K562 (cell line): Measurements from ENCODE around the gene FLT1. TPM values are rescaled to one million over a fixed set of nuclear protein-coding genes. Genes with fewer than 3 reads are reported as not detected.

ENCODE experiments used
- ATAC-seq: fragments of 200-7000 bp; cut with Tn5 transposase; 3 replicates; pipeline ENCODE4 v1.9.1; 2020; ENCODE audit warnings: moderate library complexity
- BruUV-seq: library from RNA; stranded (reverse); fragments of 400-500 nt; replicated peaks from 2 replicates; lab custom pipeline; 2021; lab: Mats Ljungman, UMichigan
- CTCF ChIA-PET: fragments of 300-600 bp; formaldehyde crosslinking; extraction: SDS; loops from one replicate; lab custom pipeline; 2021; ENCODE audit warnings: low intra/inter-chr PET ratio; lab: Yijun Ruan, JAX
- POLR2A ChIA-PET: fragments of 300-600, 350-650 bp; sonication (Branson Sonifier 250); formaldehyde crosslinking; extraction: SDS; loops from one replicate; lab custom pipeline; 2021; ENCODE audit warnings: antibody characterized with exemption, inconsistent platforms; lab: Yijun Ruan, JAX
- DNase-seq, 4 experiments: peaks; one replicate each; pipeline versions ENCODE4 v3.0.0 to v3.0.0-alpha.2; 2011 to 2018; ENCODE audit warnings: low spot score in 3 of 4, mixed read lengths in 3 of 4; ENCODE audit errors: extremely low read depth in 1 of 4
- FAIRE-seq: peaks from 2 replicates; lab custom pipeline; 2011; peaks lifted over from hg19 to GRCh38; lab: Jason Lieb, UNC
- H2AFZ ChIP-seq: 2 replicates; pipeline ENCODE4 v1.6.0; 2011; ENCODE audit warnings: low read depth, low read length, control low read depth, inconsistent platforms
- H3K27ac ChIP-seq: fragments of 200-600 bp; 3 replicates; pipeline ENCODE4 v1.8.0; 2011; ENCODE audit warnings: low read depth, mild to moderate bottlenecking, control low read depth, inconsistent platforms, low read length, moderate library complexity, mixed read lengths; ENCODE audit errors: extremely low read depth
- H3K27me3 ChIP-seq, 2 experiments: fragments of 300-600 bp in 1 of 2; 2 replicates in 1 of 2; 3 replicates in 1 of 2; pipeline versions ENCODE4 v1.6.0 to v1.8.0; 2011; ENCODE audit warnings: inconsistent platforms in 2 of 2, low read length in 2 of 2, mild to moderate bottlenecking in 1 of 2, mixed read lengths in 1 of 2, moderate library complexity in 1 of 2; ENCODE audit not compliant: control insufficient read depth in 2 of 2, insufficient read depth in 2 of 2
- H3K36me3 ChIP-seq: fragments of 300-600 bp; 3 replicates; pipeline ENCODE4 v1.8.0; 2011; ENCODE audit warnings: mild to moderate bottlenecking, low read length, inconsistent platforms; ENCODE audit not compliant: control insufficient read depth, insufficient read depth
- H3K4me1 ChIP-seq, 2 experiments: fragments of 200-600 bp in 1 of 2; replicated peaks in 1 of 2; 2 replicates in 1 of 2; 3 replicates in 1 of 2; pipeline versions ENCODE4 v1.5.1 to v1.8.0; 2011; ENCODE audit warnings: inconsistent platforms in 2 of 2, low read length in 2 of 2, mild to moderate bottlenecking in 1 of 2, mixed read lengths in 1 of 2, moderate library complexity in 1 of 2; ENCODE audit not compliant: control insufficient read depth in 2 of 2, insufficient read depth in 2 of 2
- H3K4me2 ChIP-seq: 2 replicates; pipeline ENCODE4 v1.6.1; 2011; ENCODE audit warnings: low read length, control low read depth, inconsistent platforms, mixed read lengths; ENCODE audit not compliant: insufficient read depth
- H3K4me3 ChIP-seq: fragments of 200-600 bp; sonication (generic), shearing (Covaris generic); 2 replicates; pipeline ENCODE4 v1.5.1; 2016; ENCODE audit warnings: control low read depth, inconsistent platforms
- H3K79me2 ChIP-seq: fragments of 200-600 bp; 3 replicates; pipeline ENCODE4 v1.8.0; 2011; ENCODE audit warnings: low read length, inconsistent platforms; ENCODE audit not compliant: control insufficient read depth, insufficient read depth
- H3K9ac ChIP-seq, 2 experiments: 2 replicates each; pipeline versions ENCODE4 v1.6.0 to v1.6.1; 2011; ENCODE audit warnings: low read depth in 2 of 2, low read length in 2 of 2, control low read depth in 1 of 2, inconsistent platforms in 1 of 2, mild to moderate bottlenecking in 1 of 2, mixed read lengths in 1 of 2; ENCODE audit not compliant: insufficient read depth in 1 of 2
- H3K9me1 ChIP-seq: one replicate; pipeline ENCODE4 v1.6.0; 2011; ENCODE audit warnings: inconsistent platforms, mild to moderate bottlenecking, low read length, moderate library complexity; ENCODE audit not compliant: control insufficient read depth, insufficient read depth
- H3K9me3 ChIP-seq: replicated peaks from 2 replicates; pipeline ENCODE4 v1.5.1; 2011; ENCODE audit warnings: low read depth, low read length, inconsistent platforms; ENCODE audit not compliant: control insufficient read depth, insufficient read depth
- H4K20me1 ChIP-seq: replicated peaks from 2 replicates; pipeline ENCODE4 v1.6.1; 2011; ENCODE audit warnings: low read length, inconsistent platforms, mixed read lengths; ENCODE audit not compliant: control insufficient read depth, insufficient read depth
- AFF1 ChIP-seq, 2 experiments: fragments of 450-650 bp; IDR thresholded peaks; 2 replicates each; pipeline ENCODE4 v1.6.1; 2018; ENCODE audit warnings: mild to moderate bottlenecking in 2 of 2, low read depth in 1 of 2; ENCODE audit not compliant: partially characterized antibody in 2 of 2
- BRCA1 ChIP-seq, 2 experiments: fragments of 450-650 bp in 1 of 2; sonication (generic) in 1 of 2; formaldehyde crosslinking in 1 of 2; IDR thresholded peaks; 2 replicates each; pipeline versions ENCODE4 v1.5.0 to v1.6.1; 2017 to 2020; ENCODE audit warnings: mild to moderate bottlenecking in 1 of 2, missing genetic modification reagents in 1 of 2
- CTCFL ChIP-seq: IDR thresholded peaks from 2 replicates; pipeline ENCODE4 v1.6.1; 2011; ENCODE audit warnings: borderline replicate concordance, low read depth, mild to moderate bottlenecking, moderate library complexity, low read length; ENCODE audit not compliant: insufficient read depth, poor library complexity, severe bottlenecking
- DACH1 ChIP-seq: fragments of 450-650 bp; IDR thresholded peaks from 2 replicates; pipeline ENCODE4 v1.6.1; 2018; ENCODE audit not compliant: partially characterized antibody
- E2F5 ChIP-seq: sonication (generic); formaldehyde crosslinking; IDR thresholded peaks from 2 replicates; pipeline ENCODE4 v1.8.0; 2022; ENCODE audit warnings: mild to moderate bottlenecking, missing genetic modification reagents
- KHSRP ChIP-seq: fragments of 450-650 bp; IDR thresholded peaks from 2 replicates; pipeline ENCODE4 v1.6.1; 2017
- LARP7 ChIP-seq: fragments of 450-650 bp; IDR thresholded peaks from 2 replicates; pipeline ENCODE4 v1.6.1; 2016
- MCM3 ChIP-seq: fragments of 450-650 bp; IDR thresholded peaks from 2 replicates; pipeline ENCODE4 v1.6.1; 2016
- NEUROD1 ChIP-seq: fragments of 150-350 bp; IDR thresholded peaks from 2 replicates; pipeline ENCODE4 v1.6.1; 2014; ENCODE audit warnings: borderline replicate concordance, low read length, low read depth; ENCODE audit not compliant: partially characterized antibody
- PML ChIP-seq: IDR thresholded peaks from 2 replicates; pipeline ENCODE4 v1.6.1; 2012; ENCODE audit warnings: low read length, inconsistent platforms
- PYGO2 ChIP-seq: fragments of 450-650 bp; IDR thresholded peaks from 2 replicates; pipeline ENCODE4 v1.6.1; 2016; ENCODE audit warnings: mild to moderate bottlenecking, missing genetic modification characterization, moderate library complexity, missing compliant biosample characterization
- WGBS: fragments of 100-300 bp; shearing (Covaris generic); methylation state at CpG from one replicate; pipeline ENCODE4 v1.1.6; 2016; ENCODE audit warnings: low coverage, mixed read lengths; ENCODE audit not compliant: insufficient coverage; ENCODE audit errors: missing lambda C conversion rate; 5-methylcytosine and 5-hydroxymethylcytosine counted together
- in situ Hi-C: fragments of 300-500 bp; cut with MboI; formaldehyde crosslinking; loops from 4 replicates; pipeline ENCODE4 v1.15.0; 2018; ENCODE audit warnings: inconsistent platforms, mixed read lengths
- intact Hi-C: fragments of 100-400 bp; cut with micrococcal nuclease; formaldehyde crosslinking; loops from 2 replicates; pipeline ENCODE4 v1.14.2; 2022
- polyA plus RNA-seq, 8 experiments: library from polyadenylated mRNA; depleted of rRNA in 4 of 8; stranded (reverse) in 5 of 8; unstranded in 3 of 8; fragments of >200 nt; fragmentation: Nextera tagmentation in 2 of 8; fragmentation: Illumina TruSeq in 1 of 8; extraction: Ambion mirVana in 2 of 8; extraction: Trizol in 1 of 8; gene quantifications; 2 replicates each; pipeline versions ENCODE4 v1.2.1 to v1.2.3, GENCODE V29; 2011 to 2014; ENCODE audit warnings: inconsistent platforms in 1 of 8, missing spikeins in 1 of 8
- total RNA-seq, 7 experiments: library from RNA; depleted of rRNA in 6 of 7; stranded (reverse); fragments of >200 nt in 6 of 7; fragmentation: Illumina TruSeq in 2 of 7; extraction: Trizol in 2 of 7; gene quantifications; 2 replicates each; pipeline versions ENCODE4 v1.2.1 to v1.2.3, GENCODE V29; 2011 to 2021; ENCODE audit warnings: low replicate concordance in 1 of 7

The FLT1 gene
- total and polyA plus RNA-seq, 9 of the 15 experiments (the other 6 are each of a cell fraction or from before 2014, with no cell fraction given), result 0.01 to 2.0 (median 0.22) TPM

GRCh38 chr13:28541966-28542365 is 47.0 kb upstream of the FLT1 start (continued):
- TF ChIP-seq AFF1 (IDR thresholded peaks at IDR 0.05; ENCODE audit: low read depth in 1 of 2, partially characterized antibody in 2 of 2) (peak in 1 of 2 experiments; percentile 33), E2F5 (no peak)

GRCh38 chr13:28540612-28541011 is 45.7 kb upstream of the FLT1 start:
- Histone ChIP-seq H3K27ac (no peak overlapping the region), H2AFZ (no peak overlapping the region), H3K4me3 (no peak overlapping the region), H3K27me3 (no peaks in the 10 kb centered on the region), H4K20me1 (no peaks in the 10 kb centered on the region), H3K9ac (no peak overlapping the region), H3K9me1 (no peaks in the 10 kb centered on the region), H3K4me1 (peaks cover 0 to 2% of the 10 kb centered on the region in 2 experiments; a peak in 1 of 5 replicates), H3K36me3 (no peaks in the 10 kb centered on the region), H3K4me2 (no peak overlapping the region), H3K79me2 (no peaks in the 10 kb centered on the region), H3K9me3 (peaks cover 26% of the 10 kb centered on the region)
- intact Hi-C loops, result no loop called here
- ATAC-seq (no peak), FAIRE-seq (no peak), DNase-seq (no peak)
- in situ Hi-C loops, result no loop called here
- CTCF ChIA-PET, result no interaction called here
- POLR2A ChIA-PET, result no interaction called here
- WGBS, result 30% methylated on average over 5 of the region's 6 CpGs
- no TSS peak for BruUV-seq
- TF ChIP-seq PML (no peak), LARP7 (no peak), MCM3 (no peak), PYGO2 (no peak), NEUROD1 (no peak), CTCFL (no peak), DACH1 (no peak), KHSRP (no peak), BRCA1 (IDR thresholded peaks at IDR 0.05) (no peak), BRCA1 (CRISPR knock-in tag; IDR thresholded peaks at IDR 0.05) (no peak)
